Fibroblast of peridontal ligament (primary cell): ENCODE measurements around the gene GJC2.
"Not testable (repeated sequence)": the region's sequence is repeated elsewhere in the genome, so short reads cannot be mapped to it uniquely, and the experiment has no call there.

Source experiments
- DNase-seq: peaks from one replicate; pipeline ENCODE4 v3.0.0-alpha.2; 2010; ENCODE audit errors: extremely low read depth

The GJC2 gene

GRCh38 chr1:228172591-228173527 lies 23.1 kb downstream of the GJC2 start:
- no peak for DNase-seq

- DNase-seq = not testable (repeated sequence)
Observed at GRCh38 chr1:228173528-228174481, 24.1 kb downstream of the GJC2 start.

GRCh38 chr1:228174482-228175315 lies 25.0 kb downstream of the GJC2 start:
- no peak for DNase-seq

GRCh38 chr1:228175316-228176023 lies 25.7 kb downstream of the GJC2 start:
- no peak for DNase-seq

- no peak for DNase-seq
Observed at GRCh38 chr1:228176024-228176395, 26.3 kb downstream of the GJC2 start.

GRCh38 chr1:228176461-228177182 lies 26.9 kb downstream of the GJC2 start:
- no peak for DNase-seq

- DNase-seq = no peak
Observed at GRCh38 chr1:228177183-228177475, 27.4 kb downstream of the GJC2 start.

GRCh38 chr1:228177721-228178710 lies 28.3 kb downstream of the GJC2 start:
- DNase-seq = no peak

- DNase-seq = no peak
Observed at GRCh38 chr1:228178737-228179684, 29.3 kb downstream of the GJC2 start.

- DNase-seq = peak; percentile 5
Observed at GRCh38 chr1:228180271-228180958, 30.7 kb downstream of the GJC2 start.

GRCh38 chr1:228180959-228181644 lies 31.4 kb downstream of the GJC2 start:
- no peak for DNase-seq

- no peak for DNase-seq
Observed at GRCh38 chr1:228181645-228182034, 31.9 kb downstream of the GJC2 start.

- no peak for DNase-seq
Observed at GRCh38 chr1:228182296-228183030, 32.7 kb downstream of the GJC2 start.

GRCh38 chr1:228184152-228184551 lies 34.4 kb downstream of the GJC2 start:
- DNase-seq = no peak

- DNase-seq = no peak
Observed at GRCh38 chr1:228185641-228185965, 35.9 kb downstream of the GJC2 start.

- DNase-seq = not testable (repeated sequence)
Observed at GRCh38 chr1:228188249-228188648, 38.5 kb downstream of the GJC2 start.
